ENCODE data around the gene EMILIN3.

GRCh38 chr20:41314386-41314785, 52.2 kb downstream of the EMILIN3 start:
- TF ChIP-seq POLR2AphosphoS5 (IDR thresholded peaks at IDR 0.05; ENCODE audit: insufficient read depth, low read depth, low read length), result no peak
- no peak for TF ChIP-seq CTCF (IDR thresholded peaks at IDR 0.05; ENCODE audit: extremely low read depth in 1 of 2, insufficient read depth in 1 of 2, low read depth in 1 of 2, low read length in 2 of 2)
- no peak for TF ChIP-seq POLR2A (IDR thresholded peaks at IDR 0.05; ENCODE audit: low read depth, low read length)
- TF ChIP-seq MYC (IDR thresholded peaks at IDR 0.05; ENCODE audit: low read depth, low read length), result no peak
- no peak for TF ChIP-seq FOS (IDR thresholded peaks at IDR 0.05; ENCODE audit: borderline replicate concordance, insufficient read depth, low read length)
- no peak for TF ChIP-seq JUN (IDR thresholded peaks at IDR 0.05; ENCODE audit: borderline replicate concordance, insufficient read depth, insufficient read length, low read depth)
